ENCODE results near the gene VPS54. TPM values are rescaled to one million over a fixed set of nuclear protein-coding genes. Genes with fewer than 3 reads are reported as not detected.
"Not testable (repeated sequence)": the region's sequence is repeated elsewhere in the genome, so short reads cannot be mapped to it uniquely, and the experiment has no call there.

The VPS54 gene
- total RNA-seq, 1 donor from 2014 or later: 27.0 TPM

GRCh38 chr2:63993871-63994270, 25.4 kb downstream of the VPS54 start:
- DNase-seq (no peak), ATAC-seq (no peak)
- no peak overlapping the region for H3K27ac ChIP-seq
- H3K4me1 ChIP-seq: no peaks in the 10 kb centered on the region
- no peaks in the 10 kb centered on the region for H3K27me3 ChIP-seq
- no peaks in the 10 kb centered on the region for H3K36me3 ChIP-seq
- H3K9me3 ChIP-seq: no peaks in the 10 kb centered on the region
- no peak overlapping the region for H3K4me3 ChIP-seq
- intact Hi-C loops (cut with DNase I): no loop called here
- no peak for TF ChIP-seq CTCF (IDR thresholded peaks at IDR 0.05)

- H3K36me3 ChIP-seq; H3K4me3 ChIP-seq; H3K27me3 ChIP-seq; ATAC-seq; H3K4me1 ChIP-seq; DNase-seq; intact Hi-C loops (cut with DNase I); H3K9me3 ChIP-seq; H3K27ac ChIP-seq: not testable (repeated sequence)
Observed at GRCh38 chr2:63993130-63993584, 26.1 kb downstream of the VPS54 start.

- no peak overlapping the region for H3K4me3 ChIP-seq
- no peaks in the 10 kb centered on the region for H3K36me3 ChIP-seq
- DNase-seq: no peak
- H3K4me1 ChIP-seq: no peaks in the 10 kb centered on the region
- intact Hi-C loops (cut with DNase I): no loop called here
- TF ChIP-seq CTCF (IDR thresholded peaks at IDR 0.05): no peak
- no peaks in the 10 kb centered on the region for H3K27me3 ChIP-seq
- ATAC-seq: no peak
- no peak overlapping the region for H3K27ac ChIP-seq
- H3K9me3 ChIP-seq: no peaks in the 10 kb centered on the region
Observed at GRCh38 chr2:63992061-63992685, 27.1 kb downstream of the VPS54 start.

GRCh38 chr2:63991173-63991999, 27.8 kb downstream of the VPS54 start:
- ATAC-seq; H3K4me3 ChIP-seq; H3K27me3 ChIP-seq; H3K9me3 ChIP-seq; H3K36me3 ChIP-seq; H3K4me1 ChIP-seq; H3K27ac ChIP-seq; DNase-seq; intact Hi-C loops (cut with DNase I): not testable (repeated sequence)

GRCh38 chr2:63990072-63990471, 29.2 kb downstream of the VPS54 start:
- H3K36me3 ChIP-seq: no peaks in the 10 kb centered on the region
- H3K4me3 ChIP-seq: no peak overlapping the region
- intact Hi-C loops (cut with DNase I): no loop called here
- DNase-seq (no peak), ATAC-seq (no peak)
- no peaks in the 10 kb centered on the region for H3K9me3 ChIP-seq
- no peak overlapping the region for H3K27ac ChIP-seq
- H3K27me3 ChIP-seq: no peaks in the 10 kb centered on the region
- TF ChIP-seq CTCF (IDR thresholded peaks at IDR 0.05): no peak
- peaks cover 1% of the 10 kb centered on the region for H3K4me1 ChIP-seq

- DNase-seq; H3K36me3 ChIP-seq; ATAC-seq; H3K27ac ChIP-seq; intact Hi-C loops (cut with DNase I); H3K27me3 ChIP-seq; H3K4me3 ChIP-seq; H3K9me3 ChIP-seq: not testable (repeated sequence)
- peaks cover 10% of the 10 kb centered on the region for H3K4me1 ChIP-seq
Observed at GRCh38 chr2:63988842-63989436, 30.3 kb downstream of the VPS54 start.
